Hematopoietic multipotent progenitor cell treated with erythropoietin and hydrocortisone succinate and interleukin-3 and kit ligand, for 6 days (in vitro differentiated cells): ENCODE measurements around the gene NMU.
"Not testable (repeated sequence)": the region's sequence is repeated elsewhere in the genome, so short reads cannot be mapped to it uniquely, and the experiment has no call there.

ENCODE experiments used
- DNase-seq: peaks from one replicate; pipeline ENCODE4 v3.0.0-alpha.2; 2015

NMU gene

GRCh38 chr4:55635741-55636655 lies at the start of gene NMU:
TSS of gene NMU (minus strand) at chr4:55636298. CDS start at chr4:55636192, 106 bp downstream.
- peak; percentile 54 for DNase-seq

- DNase-seq: no peak
Measured at GRCh38 chr4:55684276-55684675, 48.2 kb upstream of the NMU start.

GRCh38 chr4:55682797-55683196 lies 46.7 kb upstream of the NMU start:
- DNase-seq: not testable (repeated sequence)

GRCh38 chr4:55682295-55682694 lies 46.2 kb upstream of the NMU start:
- no peak for DNase-seq

GRCh38 chr4:55681430-55681829 lies 45.3 kb upstream of the NMU start:
- DNase-seq: no peak

- DNase-seq: no peak
Measured at GRCh38 chr4:55675196-55675793, 39.2 kb upstream of the NMU start.

- DNase-seq: peak; percentile 41
Measured at GRCh38 chr4:55673424-55673823, 37.3 kb upstream of the NMU start.

- no peak for DNase-seq
Measured at GRCh38 chr4:55671667-55672066, 35.6 kb upstream of the NMU start.

GRCh38 chr4:55670695-55671094 lies 34.6 kb upstream of the NMU start:
- DNase-seq: peak; percentile 19

GRCh38 chr4:55668449-55668848 lies 32.4 kb upstream of the NMU start:
- DNase-seq: no peak

- no peak for DNase-seq
Measured at GRCh38 chr4:55666535-55666934, 30.4 kb upstream of the NMU start.

GRCh38 chr4:55663145-55663544 lies 27.0 kb upstream of the NMU start:
- DNase-seq: no peak

GRCh38 chr4:55661398-55662056 lies 25.4 kb upstream of the NMU start:
- DNase-seq: no peak

GRCh38 chr4:55658657-55659056 lies 22.6 kb upstream of the NMU start:
- DNase-seq: no peak

GRCh38 chr4:55654131-55654530 lies 18.0 kb upstream of the NMU start:
- no peak for DNase-seq

- DNase-seq: no peak
Measured at GRCh38 chr4:55650483-55650882, 14.4 kb upstream of the NMU start.

- no peak for DNase-seq
Measured at GRCh38 chr4:55637272-55637820, 1.2 kb upstream of the NMU start.

GRCh38 chr4:55636656-55636999 lies 530 bp upstream of the NMU start:
- DNase-seq: no peak

- peak; percentile 32 for DNase-seq
Measured at GRCh38 chr4:55635282-55635681, 816 bp downstream of the NMU start.

GRCh38 chr4:55634417-55635128 lies 1.5 kb downstream of the NMU start:
- DNase-seq: no peak

- DNase-seq: no peak
Measured at GRCh38 chr4:55633903-55634302, 2.2 kb downstream of the NMU start.

- DNase-seq: no peak
Measured at GRCh38 chr4:55625835-55626234, 10.3 kb downstream of the NMU start.

- not testable (repeated sequence) for DNase-seq
Measured at GRCh38 chr4:55624063-55624462, 12.0 kb downstream of the NMU start.
